DMS79 treated with DMSO at 0.1 percent for 48 hours (cell line): Measurements from ENCODE around the gene ERF.
A peak's percentile ranks its signal among the peaks of the same experiment; 100 is the strongest.

ENCODE experiments used
- DNase-seq: peaks from one replicate; lab custom pipeline; 2025; lab: John Stamatoyannopoulos, UW

ERF gene

DNA sequence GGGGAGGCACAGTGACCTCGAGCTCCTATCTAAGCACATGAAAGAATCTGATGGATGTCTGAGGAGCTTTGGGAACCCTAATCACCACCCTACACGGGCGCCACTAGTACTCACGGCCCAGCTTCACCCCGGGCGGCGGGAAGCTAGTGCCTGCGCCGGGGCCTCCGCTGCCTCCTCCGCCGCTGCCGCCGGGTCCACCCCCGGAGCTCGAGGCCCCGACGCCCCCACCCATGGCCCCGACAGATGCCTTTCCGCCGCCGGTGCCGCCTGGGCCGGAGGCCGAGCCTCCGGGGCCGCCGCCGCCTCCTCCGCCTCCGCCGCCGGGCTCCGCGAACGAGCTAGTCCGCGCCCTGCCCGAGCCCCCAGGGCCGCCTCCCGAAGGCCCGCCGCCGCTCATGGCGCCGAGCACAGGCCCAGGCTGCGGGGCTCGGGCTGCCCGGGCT, 12.8 kb downstream of the ERF start:
- DNase-seq, result peak; percentile 20

DNA sequence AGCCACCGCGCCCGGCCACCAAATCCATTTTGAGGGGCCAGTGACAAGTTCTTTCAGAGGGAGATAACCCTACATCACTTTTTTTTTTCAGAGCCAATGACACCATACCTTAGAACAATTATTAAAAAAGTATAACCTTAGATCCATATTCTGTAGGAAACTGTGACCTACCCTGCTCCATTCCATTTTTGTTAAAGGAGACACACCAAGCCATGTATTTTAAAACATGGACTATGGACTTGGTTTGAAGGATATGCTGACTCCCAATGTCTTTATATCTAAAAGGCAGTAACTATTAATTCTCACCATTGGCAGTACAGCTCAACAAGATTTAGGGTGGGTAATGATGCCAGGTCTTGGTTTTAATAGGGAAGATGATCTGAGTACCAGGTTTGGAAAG, 13.6 kb downstream of the ERF start:
- no peak for DNase-seq

DNA sequence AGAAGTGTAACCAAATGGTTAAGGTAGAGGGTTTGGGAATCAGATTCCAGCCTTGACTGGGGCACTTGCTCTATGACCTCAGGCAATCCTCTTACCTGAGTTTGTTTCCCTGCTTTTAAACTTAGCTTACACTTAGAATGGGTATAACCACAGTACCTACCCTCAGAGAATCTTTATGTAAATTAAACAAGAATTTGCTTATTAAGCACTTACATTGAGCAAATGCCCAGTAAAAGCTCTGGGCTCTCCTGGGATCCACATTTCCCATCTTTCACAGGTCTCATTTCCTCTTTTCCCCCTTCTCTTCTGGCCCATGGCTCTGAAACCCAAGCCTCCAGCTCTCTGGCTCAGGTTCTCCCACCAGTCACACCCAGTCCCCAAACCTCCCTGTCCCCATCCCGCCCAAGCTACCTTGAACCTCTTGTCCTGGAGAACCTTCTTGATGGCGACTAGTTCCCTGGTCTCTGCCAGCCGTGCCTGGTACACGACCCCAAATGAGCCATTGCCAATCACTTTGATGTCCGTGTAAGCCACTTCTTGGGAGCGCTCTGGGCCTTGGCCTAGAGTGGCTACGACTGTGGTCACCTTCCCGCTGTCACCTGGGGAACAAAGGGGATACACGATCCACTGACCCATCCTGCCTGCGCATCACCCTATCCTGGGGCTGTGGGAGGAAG, 15.2 kb downstream of the ERF start:
- DNase-seq, result no peak

DNA sequence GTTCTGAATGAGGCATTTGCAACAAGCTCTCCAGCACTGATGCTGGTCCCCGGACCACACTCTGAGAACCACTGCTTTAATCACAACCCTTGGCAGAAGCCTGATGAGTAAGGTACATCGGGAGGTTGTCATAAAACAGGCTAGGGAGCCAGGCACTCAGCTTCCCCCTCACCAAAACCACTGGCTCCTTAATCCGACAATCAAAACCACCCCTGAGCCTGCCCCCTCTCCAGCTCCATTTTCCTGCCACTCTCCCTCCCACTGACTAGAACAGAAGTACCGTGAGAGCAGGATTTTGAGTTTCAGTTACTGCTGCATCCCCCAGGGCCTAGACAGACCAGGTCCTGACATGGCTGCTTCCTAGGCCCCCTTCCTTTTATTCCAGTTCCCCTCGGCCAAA, 19.7 kb downstream of the ERF start:
- DNase-seq, result no peak

DNA sequence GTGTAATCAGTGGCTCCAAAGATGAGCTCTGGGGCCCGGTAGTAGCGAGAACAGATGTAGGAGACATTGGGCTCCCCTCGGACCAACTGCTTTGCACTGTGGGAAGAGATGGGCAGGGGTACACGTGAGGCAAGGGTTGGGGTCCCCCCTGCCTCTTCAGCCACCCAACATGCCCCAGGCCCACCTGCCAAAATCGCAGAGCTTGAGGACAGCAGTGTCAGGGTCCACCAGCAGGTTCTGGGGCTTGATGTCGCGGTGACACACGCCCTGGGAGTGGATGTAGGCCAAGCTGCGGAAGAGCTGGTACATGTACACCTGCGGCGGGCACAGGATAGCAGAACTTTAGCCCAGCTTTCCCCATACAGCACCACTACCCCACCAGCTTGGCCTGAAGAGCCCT, 20.6 kb downstream of the ERF start:
- DNase-seq, result no peak

DNA sequence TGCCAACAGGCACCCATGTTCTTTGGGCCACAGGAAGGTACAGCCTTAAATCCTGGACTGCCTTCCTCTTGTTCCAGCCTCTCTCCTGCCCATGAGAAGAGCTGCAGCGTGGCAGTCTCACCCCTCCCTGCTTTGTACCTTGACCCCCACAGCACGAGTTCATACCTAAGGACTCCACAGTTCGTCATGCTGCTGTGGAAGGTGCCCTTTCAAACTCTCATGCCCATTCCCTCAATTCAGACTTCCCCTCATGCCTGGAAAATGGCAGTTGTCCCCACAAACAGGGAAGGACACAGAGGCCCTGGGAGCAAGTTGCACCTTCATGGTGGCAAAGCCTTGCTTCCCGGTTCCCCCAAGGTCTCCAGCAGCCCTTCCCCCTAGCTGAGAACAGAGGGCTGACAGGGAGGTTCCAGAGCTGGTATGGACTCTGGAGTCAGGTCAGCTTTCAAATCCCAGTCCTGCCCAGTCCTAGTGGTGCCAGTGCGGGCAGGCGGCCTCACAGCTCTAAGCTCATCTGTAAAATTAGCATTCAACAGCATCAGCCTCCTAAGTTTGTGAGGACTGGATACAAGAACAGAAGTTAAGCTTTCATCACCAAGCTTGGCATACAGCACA, 21.1 kb downstream of the ERF start:
- no peak for DNase-seq

DNA sequence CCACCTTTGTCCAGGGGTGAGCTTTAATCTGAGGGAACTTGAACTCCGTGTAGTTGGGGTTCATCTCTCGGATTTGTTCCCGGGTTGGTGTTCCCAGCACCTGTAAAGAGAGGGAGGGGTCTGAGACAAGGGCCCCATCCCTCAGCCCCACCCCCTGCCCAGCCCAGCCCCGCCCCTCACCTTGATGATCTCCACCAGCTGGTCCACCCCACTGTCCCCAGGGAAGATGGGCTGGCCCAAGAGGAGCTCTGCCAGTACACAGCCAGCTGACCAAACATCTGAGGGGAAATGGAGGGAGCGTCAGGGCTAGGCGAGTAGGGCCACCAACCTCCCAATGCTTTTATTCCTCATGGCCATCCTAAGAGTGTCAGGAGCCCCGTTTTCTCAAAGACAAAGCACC, 21.8 kb downstream of the ERF start:
- DNase-seq, result no peak

DNA sequence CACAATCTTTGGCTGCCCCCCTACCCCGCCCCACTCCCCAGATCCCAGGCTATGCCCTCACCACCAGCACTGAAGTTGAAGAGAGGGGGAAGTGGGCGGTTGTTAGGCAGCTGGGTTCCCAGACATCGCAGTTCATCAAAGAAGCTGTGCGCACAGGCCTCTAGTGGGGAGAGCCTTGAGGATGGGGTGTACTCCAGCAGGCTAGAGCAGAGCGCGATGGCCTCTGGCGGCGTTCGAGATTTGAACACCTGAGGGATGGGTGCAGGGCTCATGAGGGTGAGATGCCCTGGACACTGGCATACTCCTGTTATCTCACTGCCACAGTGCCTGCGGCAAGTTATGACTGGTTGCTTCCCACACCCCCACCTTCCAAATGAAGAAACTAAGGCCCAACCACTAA, 22.5 kb downstream of the ERF start:
- no peak for DNase-seq

DNA sequence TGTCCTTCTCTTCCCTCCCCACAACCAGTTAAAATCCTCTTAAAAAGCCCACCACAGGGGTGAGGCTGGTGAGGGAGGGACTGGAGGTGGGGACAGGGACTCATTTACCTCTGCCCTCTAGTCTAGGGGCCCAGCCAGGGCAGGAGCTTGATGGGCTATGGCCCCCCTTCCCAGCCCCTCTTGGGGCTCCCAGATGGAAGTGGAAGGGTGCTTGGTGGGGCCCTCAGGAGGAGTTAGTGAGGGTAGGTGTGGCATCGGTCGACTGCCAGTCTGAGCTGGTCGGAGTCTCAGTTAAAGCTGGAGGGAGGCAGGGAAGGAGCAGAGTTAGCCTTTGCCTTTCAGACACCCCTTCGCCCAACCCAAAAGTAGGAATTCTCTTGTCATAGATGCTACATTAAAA, 24.4 kb downstream of the ERF start:
- no peak for DNase-seq

DNA sequence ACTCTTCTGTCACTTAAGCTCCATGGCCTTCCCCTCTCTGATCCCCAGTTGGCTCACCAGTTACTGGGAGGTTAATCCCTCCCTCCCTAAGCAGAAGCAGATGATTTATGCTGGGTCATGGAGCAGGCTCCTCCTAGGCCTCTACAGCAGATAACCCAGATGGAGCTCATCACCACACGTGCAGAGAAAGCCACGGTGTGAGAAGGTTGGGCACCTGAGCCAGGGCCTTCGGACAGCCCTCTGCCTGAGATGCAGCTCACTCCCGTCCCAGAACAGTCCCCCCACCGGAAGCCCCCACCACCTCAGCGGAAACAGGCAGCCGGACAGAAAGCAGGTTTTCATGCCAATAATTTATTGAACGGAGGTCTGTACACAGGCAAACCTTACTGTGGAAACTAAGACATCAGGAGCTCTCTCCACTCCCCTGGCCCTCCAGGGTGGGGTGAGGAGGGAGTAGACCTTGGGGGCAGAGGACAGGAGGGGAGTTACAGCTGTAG, 25.0 kb downstream of the ERF start:
- no peak for DNase-seq

DNA sequence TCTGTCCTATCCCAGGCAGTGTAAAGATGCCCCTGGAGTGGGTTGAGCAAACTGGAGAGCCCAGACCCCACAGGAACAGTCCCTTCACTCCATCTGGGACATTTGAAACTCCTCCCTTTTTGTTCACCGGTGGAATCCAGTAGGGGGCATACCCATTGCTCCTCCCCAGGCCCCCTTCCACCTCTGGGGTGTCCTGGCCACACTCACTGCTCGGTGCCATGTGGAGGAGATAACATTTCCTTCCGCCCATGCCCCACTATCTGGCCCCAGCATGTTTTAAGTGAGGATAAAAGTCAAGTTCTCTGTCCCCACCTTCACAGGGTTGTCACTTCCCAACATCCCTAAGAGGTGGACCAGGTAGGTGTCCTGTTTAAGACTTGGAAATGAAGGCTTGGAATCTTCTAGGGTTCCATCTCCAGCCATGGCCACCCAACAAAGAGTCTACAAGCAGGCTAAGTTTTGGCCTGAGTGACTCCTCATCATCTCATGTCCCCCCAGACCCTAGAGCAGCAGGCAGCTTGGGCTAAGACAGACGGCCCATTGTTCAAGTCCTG, 25.6 kb downstream of the ERF start:
- no peak for DNase-seq

DNA sequence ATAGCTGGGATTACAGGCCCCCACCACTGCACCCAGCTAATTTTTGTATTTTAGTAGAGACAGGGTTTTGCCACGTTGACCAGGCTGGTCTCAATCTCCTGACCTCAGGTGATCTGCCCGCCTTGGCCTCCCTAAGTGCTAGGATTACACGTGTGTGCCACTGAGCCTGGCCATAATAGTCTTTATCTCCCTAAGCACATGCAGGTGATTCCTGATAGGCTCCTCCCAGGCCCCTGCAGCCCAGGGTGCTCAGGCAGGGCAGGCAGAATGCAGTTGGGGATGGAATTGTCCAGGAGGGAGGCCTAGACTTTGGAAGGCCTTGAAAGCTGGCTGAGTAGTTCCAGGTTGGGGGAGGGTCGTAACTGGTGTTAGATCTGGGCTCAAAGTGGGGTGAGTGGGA, 26.3 kb downstream of the ERF start:
- no peak for DNase-seq

DNA sequence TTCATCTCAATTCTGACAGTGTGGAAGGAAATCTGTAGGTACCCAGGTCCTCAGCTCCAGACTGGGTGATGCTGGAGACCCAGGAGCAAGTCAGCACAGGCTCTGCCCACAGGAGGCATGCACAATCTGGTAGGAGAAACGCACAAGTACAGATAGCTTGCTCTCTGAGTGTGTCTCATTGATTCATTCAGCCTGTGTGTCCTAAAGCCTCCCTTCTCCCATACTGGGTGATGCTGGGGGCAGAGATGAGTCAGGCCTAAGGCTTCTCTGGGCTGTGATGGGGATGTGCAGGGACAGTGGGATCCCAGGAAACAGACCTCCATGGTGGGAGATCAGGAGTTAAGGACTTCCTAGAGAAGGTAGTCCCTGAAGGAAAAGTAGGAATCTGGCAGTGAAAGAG, 28.0 kb downstream of the ERF start:
- DNase-seq, result no peak

DNA sequence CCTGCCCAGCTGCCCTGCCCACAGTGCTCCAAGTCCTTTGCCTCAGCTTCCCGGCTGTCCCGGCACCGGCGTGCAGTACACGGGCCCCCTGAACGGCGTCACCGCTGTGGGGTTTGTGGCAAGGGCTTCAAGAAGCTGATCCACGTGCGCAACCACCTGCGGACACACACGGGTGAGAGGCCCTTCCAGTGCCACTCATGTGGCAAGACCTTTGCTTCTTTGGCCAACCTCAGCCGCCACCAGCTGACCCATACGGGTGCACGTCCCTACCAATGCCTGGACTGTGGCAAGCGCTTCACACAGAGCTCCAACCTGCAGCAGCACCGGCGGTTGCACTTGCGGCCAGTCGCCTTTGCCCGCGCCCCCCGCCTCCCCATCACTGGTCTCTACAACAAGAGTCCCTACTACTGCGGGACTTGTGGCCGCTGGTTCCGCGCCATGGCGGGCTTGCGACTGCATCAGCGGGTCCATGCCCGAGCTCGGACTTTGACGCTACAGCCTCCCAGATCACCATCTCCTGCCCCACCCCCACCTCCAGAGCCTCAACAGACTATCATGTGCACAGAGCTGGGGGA, 29.1 kb downstream of the ERF start:
- DNase-seq, result no peak

DNA sequence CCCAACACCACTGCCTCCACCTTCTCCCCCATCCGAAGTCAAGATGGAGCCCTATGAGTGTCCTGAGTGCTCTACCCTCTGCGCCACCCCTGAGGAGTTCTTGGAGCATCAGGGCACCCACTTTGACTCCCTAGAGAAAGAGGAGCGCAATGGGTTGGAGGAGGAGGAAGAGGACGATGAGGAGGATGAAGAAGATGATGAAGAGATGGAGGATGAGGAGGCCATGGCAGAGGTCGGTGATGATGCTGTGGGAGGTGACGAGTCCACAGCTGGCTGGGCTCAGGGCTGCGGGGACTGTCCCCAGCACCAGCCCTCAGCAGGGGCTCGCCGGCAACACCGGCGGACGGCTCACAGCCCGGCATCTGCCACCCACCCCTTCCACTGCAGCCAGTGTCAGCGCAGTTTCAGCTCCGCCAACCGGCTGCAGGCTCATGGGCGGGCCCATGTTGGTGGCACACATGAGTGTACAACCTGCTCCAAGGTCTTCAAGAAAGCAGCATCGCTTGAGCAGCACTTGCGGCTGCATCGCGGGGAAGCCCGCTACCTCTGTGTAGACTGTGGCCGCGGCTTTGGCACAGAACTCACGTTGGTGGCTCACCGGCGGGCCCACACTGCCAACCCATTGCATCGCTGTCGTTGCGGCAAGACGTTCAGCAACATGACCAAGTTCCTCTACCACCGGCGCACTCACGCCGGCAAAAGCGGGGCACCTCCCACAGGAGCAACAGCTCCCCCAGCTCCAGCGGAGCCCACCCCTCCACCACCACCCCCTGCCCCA, 29.8 kb downstream of the ERF start:
- DNase-seq, result no peak

DNA sequence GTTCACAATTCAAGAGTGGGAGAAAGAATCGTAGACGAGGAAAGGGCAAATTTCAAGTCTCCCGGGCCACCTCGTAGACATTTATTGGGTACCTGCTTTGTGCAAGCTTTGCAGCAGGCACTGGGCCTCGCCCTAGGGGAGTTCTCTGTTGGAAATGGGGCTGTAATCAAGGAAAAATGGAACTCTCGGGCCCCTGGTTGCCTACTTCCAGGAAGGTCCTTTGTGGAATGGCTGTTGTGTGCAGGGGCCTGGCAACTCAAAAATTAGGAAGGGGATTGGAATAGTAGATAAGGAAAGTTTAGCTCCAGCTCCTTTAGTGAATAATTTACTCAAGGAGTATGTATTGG, 34.2 kb downstream of the ERF start:
- DNase-seq, result no peak

DNA sequence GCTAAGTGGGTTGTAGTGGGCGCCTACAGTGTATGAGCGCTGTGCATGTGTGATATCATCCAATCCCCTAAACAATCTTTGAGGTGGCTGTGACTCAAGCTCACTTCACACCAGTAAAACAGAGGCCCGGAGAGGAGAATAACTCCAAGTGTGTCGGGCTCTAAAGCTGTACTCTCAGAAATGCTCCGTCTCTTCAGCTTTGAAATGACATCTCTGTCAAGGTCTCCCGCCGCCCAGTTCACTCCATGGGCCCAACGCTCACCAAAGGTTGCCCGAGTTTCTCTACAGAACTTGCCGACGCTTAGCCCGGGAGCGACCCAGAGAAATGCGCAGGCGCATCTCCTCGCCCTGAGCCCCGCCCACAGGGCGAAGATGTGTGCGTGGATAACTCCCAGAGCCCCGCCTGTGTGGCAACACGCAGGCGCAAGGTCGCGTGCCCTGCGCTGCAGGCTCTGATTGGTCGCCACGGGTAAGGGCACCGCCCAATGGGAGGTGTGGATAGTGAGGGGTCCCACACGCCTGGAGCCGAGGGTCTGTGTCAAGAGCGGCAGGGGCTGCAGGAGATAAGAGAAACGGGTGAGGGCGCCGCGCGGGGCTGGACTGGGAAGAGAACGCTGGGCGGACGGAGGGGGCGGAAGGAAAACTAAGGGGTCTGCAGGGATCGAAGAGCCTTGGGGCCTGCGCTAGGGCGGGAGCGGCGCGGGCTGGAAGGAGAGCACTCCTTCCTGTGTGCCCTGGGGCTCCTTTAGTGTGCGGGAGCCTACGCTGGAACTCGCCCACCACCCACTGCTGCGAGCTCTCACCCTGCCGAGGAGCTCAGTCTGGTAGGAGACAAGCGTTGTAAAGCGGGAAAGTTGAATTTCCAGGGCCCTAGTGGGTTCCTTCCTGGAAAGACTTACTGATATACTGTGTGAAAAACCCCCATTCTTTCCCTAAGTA, 34.8 kb downstream of the ERF start, which contains the start of gene ZNF526:
Gene ZNF526 (plus strand): TSS at position 501 of the 939 bp plus-strand sequence. CDS start 4,092 bp downstream, outside the sequence.
- DNase-seq, result peak; percentile 97

DNA sequence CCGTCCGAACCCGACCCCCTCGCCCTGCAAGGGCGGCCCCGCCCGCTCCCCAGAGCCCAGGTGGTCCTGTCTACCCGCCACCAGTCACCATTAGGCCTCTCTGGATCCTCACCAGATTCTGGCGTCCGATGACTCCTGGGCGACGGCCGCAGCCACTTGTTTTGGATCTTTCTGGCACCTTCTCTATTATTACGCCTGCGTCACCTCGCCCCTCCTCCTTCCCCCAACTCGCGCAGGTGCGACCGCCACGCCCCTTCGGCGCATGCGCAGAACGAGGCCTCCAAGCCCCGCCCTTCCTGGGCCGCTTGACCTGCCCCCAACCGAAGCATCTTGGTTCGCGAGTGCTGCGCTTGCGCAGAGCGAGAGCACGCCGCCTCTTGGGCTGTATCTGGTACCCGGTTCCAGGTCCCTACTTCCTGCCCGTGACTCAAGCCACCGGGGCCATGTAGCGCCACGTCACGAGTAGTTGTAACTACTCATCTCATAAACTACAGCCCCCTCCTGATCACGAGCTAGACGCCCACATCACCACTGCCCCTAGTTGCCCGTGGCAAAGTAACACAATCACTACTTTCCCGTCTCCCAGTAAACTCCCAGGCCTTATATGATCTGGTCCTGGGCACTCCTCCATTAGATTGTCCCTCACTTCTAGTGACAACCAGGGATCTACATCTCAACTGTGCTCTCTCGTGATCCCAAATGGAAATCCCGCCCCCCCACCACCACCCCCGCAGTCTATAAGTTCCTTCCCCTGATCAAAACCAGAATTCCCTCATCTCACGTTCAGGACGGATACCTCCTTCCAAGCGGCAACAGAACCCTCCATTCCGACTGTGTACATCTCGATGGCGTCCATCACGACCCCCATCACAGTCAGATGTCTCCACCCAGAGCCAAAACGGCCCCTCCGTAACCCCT, 37.1 kb downstream of the ERF start, which contains the start of gene DEDD2:
Gene DEDD2 (minus strand): TSS at position 158 of the 918 bp plus-strand sequence. CDS start 670 bp downstream, outside the sequence.
- peak; percentile 95 for DNase-seq

DNA sequence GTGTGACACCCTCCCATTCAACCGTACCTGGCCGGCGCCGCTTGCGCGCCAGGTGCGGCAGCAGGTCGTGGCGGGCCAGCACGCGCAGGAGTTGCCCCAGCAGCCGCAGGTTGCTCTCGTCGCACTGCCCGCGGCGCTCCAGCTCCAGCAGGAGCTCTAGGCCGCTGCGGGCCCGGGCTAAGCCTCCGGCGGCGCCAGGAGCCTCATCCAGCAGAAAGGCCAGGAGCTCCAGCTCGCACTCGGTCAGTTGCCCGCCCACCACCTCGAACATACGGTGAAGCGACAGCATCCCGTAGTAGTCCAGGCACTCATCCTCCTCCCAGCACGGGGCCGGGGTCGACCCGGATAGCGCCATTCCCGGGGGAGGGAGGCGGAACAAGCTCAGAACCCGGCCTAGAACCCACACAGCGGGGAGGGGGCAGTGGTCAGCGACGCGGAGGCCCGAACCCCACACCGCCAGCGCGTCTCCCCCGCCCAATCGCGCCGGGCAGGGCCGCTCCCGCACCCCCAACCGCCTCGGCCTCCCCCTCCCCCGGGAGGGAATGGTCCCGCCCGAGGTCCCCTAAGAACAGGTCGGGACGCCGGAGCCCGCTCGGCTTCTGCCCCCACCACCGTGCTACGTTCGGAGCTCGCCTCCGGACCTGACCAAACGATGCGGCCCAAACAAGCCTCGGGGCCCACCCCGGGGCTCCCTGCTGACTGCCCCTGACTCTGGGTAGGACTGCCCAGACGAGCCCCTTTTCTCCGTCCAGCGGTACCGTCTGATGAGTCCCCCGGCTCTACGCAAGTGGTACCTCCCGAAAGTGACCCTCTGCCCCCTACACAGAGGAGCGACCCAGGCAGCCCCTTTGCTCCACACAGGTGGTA, 38.0 kb downstream of the ERF start:
- DNase-seq, result peak; percentile 51
